Measurements from ENCODE around the gene BAZ1A. TPM values are rescaled to one million over a fixed set of nuclear protein-coding genes. Genes with fewer than 3 reads are reported as not detected.
A peak's percentile ranks its signal among the peaks of the same experiment; 100 is the strongest.

BAZ1A gene
- total and polyA plus RNA-seq, 10 of the 15 experiments (the other 5 are each of a cell fraction or from before 2014, with no cell fraction given) = 34.3 to 96.5 (median 50.7) TPM

DNA sequence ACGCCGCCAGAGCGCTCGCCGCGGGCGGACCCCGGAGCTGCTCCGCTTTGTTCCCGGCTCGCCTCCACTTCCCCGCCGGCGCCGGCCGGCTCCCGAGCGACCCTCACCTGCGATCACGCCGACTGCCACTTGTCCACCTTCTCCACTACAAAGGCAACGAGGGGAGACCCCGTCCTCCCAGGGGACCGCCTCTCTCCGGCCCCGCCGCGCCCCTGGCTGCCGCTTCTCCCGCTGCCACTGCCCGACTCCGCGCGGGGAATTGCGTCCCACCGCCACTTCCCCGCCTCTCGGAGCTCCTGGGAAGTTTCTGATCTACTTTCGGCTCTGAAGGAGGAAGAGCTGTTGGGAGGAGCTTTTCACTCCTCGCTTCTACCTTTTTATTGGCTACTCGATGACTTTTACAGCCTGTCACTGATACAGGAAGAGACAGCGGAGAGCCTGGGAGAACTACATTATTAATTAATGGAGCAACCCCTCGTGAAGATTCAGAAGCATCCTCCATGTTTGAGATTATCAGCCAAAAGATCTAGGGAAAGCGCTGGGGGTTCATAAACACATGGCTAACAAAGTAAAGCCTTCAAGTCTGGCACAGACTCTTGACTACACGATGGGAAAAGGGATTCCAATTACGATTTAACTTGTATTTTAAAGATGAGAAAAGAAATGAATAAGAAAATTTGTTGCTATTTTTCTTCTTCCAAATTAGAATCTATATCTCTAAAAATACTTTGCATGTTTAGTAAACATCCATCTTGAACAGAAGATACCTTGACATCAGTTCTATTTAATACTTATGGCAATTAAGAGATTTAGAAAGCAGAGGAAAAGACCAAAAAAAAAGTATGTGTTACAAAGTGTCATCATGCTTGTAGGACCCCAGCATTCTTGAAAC lies at the start of gene BAZ1A (continued):
- TF ChIP-seq, protein P1, sequence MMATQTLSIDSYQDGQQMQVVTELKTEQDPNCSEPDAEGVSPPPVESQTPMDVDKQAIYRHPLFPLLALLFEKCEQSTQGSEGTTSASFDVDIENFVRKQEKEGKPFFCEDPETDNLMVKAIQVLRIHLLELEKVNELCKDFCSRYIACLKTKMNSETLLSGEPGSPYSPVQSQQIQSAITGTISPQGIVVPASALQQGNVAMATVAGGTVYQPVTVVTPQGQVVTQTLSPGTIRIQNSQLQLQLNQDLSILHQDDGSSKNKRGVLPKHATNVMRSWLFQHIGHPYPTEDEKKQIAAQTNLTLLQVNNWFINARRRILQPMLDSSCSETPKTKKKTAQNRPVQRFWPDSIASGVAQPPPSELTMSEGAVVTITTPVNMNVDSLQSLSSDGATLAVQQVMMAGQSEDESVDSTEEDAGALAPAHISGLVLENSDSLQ (IDR thresholded peaks at IDR 0.05) = peak; percentile 84
- TF ChIP-seq NFYA (IDR thresholded peaks at IDR 0.05; ENCODE audit: borderline replicate concordance, low read depth, low read length) (no peak), ASH2L (IDR thresholded peaks at IDR 0.05; ENCODE audit: borderline replicate concordance, low read depth) (peak; percentile 75; the same call in 1 of the 2 replicates), BMI1 (IDR thresholded peaks at IDR 0.05; ENCODE audit: borderline replicate concordance) (no peak), CBX3 (IDR thresholded peaks at IDR 0.05; ENCODE audit: borderline replicate concordance, low read depth) (no peak), BCL11A (IDR thresholded peaks at IDR 0.05; ENCODE audit: low read depth, low read length) (0 out of 2 replicates have a peak, but pooled peaks have one; percentile 3), SMARCA5 (IDR thresholded peaks at IDR 0.05) (no peak), SP1 (IDR thresholded peaks at IDR 0.05; ENCODE audit: low read depth, low read length) (no peak), CBFB (IDR thresholded peaks at IDR 0.05; ENCODE audit: low read depth) (no peak), YY1 (IDR thresholded peaks at IDR 0.05; ENCODE audit: low read depth, low read length) (peak; percentile 52; the same call in 1 of the 2 replicates), MTA2 (IDR thresholded peaks at IDR 0.05; ENCODE audit: low read depth) (no peak), NR2C2 (IDR thresholded peaks at IDR 0.05; ENCODE audit: borderline replicate concordance, control insufficient read depth, insufficient read length, low read depth) (no peak), WRNIP1 (IDR thresholded peaks at IDR 0.05; ENCODE audit: borderline replicate concordance, low read depth, low read length) (no peak), CHD1 (IDR thresholded peaks at IDR 0.05; ENCODE audit: low read depth, low read length) (no peak), EZH2 (IDR thresholded peaks at IDR 0.05; ENCODE audit: borderline replicate concordance, control insufficient read depth, low read depth, low read length) (no peak), LARP7 (IDR thresholded peaks at IDR 0.05) (no peak; the same call in 1 of the 2 replicates), POLR2A (IDR thresholded peaks at IDR 0.05; ENCODE audit: low read depth, low read length) (peak; percentile 47), ZNF207 (IDR thresholded peaks at IDR 0.05; ENCODE audit: borderline replicate concordance) (no peak), STAT1 (conservative IDR thresholded peaks at IDR 0.05) (no peak), GATAD2B (conservative IDR thresholded peaks at IDR 0.05; ENCODE audit: low read depth) (0 out of 2 replicates have a peak, but pooled peaks have one; percentile 81), KLF5 (IDR thresholded peaks at IDR 0.05; ENCODE audit: partially characterized antibody) (no peak)
- TF ChIP-seq, protein P2, sequence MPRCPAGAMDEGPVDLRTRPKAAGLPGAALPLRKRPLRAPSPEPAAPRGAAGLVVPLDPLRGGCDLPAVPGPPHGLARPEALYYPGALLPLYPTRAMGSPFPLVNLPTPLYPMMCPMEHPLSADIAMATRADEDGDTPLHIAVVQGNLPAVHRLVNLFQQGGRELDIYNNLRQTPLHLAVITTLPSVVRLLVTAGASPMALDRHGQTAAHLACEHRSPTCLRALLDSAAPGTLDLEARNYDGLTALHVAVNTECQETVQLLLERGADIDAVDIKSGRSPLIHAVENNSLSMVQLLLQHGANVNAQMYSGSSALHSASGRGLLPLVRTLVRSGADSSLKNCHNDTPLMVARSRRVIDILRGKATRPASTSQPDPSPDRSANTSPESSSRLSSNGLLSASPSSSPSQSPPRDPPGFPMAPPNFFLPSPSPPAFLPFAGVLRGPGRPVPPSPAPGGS (IDR thresholded peaks at IDR 0.05; ENCODE audit: borderline replicate concordance, insufficient read depth, low read depth, low read length, poor library complexity, severe bottlenecking) = no peak
- TF ChIP-seq, protein P3, sequence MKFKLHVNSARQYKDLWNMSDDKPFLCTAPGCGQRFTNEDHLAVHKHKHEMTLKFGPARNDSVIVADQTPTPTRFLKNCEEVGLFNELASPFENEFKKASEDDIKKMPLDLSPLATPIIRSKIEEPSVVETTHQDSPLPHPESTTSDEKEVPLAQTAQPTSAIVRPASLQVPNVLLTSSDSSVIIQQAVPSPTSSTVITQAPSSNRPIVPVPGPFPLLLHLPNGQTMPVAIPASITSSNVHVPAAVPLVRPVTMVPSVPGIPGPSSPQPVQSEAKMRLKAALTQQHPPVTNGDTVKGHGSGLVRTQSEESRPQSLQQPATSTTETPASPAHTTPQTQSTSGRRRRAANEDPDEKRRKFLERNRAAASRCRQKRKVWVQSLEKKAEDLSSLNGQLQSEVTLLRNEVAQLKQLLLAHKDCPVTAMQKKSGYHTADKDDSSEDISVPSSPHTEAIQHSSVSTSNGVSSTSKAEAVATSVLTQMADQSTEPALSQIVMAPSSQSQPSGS (IDR thresholded peaks at IDR 0.05; ENCODE audit: low read length) = 0 out of 2 replicates have a peak, but pooled peaks have one; percentile 31
- TF ChIP-seq, protein P4, sequence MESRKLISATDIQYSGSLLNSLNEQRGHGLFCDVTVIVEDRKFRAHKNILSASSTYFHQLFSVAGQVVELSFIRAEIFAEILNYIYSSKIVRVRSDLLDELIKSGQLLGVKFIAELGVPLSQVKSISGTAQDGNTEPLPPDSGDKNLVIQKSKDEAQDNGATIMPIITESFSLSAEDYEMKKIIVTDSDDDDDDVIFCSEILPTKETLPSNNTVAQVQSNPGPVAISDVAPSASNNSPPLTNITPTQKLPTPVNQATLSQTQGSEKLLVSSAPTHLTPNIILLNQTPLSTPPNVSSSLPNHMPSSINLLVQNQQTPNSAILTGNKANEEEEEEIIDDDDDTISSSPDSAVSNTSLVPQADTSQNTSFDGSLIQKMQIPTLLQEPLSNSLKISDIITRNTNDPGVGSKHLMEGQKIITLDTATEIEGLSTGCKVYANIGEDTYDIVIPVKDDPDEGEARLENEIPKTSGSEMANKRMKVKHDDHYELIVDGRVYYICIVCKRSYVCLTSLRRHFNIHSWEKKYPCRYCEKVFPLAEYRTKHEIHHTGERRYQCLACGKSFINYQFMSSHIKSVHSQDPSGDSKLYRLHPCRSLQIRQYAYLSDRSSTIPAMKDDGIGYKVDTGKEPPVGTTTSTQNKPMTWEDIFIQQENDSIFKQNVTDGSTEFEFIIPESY (IDR thresholded peaks at IDR 0.05) = no peak

All from GM12878 (cell line).